Activated CD8-positive, alpha-beta memory T cell treated with anti-CD3 and anti-CD28 coated beads for 24 hours (primary cell): ENCODE results near the gene GOLGA6L25.
"Not testable (repeated sequence)": the region's sequence is repeated elsewhere in the genome, so short reads cannot be mapped to it uniquely, and the experiment has no call there.

Source experiments
- DNase-seq: peaks from one replicate; pipeline ENCODE4 v3.0.0-alpha.2; 2020

Gene GOLGA6L25, protein sequence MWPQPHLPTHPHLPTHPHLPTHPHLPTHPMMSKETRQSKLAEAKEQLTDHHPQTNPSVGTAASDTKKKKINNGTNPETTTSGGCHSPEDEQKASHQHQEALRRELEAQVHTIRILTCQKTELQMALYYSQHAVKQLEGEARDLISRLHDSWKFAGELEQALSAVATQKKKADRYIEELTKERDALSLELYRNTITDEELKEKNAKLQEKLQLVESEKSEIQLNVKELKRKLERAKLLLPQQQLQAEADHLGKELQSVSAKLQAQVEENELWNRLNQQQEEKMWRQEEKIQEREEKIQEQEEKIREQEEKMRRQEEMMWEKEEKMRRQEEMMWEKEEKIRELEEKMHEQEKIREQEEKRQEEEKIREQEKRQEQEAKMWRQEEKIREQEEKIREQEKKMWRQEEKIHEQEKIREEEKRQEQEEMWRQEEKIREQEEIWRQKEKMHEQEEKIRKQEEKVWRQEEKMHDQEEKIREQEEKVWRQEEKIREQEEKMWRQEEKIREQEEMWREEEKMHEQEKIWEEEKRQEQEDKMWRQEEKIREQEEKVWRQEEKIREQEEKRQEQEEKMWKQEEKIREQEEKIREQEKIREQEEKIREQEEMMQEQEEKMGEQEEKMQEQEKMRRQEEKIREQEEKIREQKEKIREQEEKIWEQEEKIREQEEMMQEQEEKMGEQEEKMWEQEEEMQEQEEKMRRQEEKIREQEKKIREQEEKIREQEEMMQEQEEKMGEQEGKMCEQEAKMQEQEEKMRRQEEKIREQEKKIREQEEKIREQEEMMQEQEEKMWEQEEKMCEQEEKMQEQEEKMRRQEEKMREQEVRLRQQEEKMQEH

GRCh38 chr15:28553268-28553667 is at the start of gene GOLGA6L25:
Gene GOLGA6L25 (plus strand): TSS chr15:28553568. CDS start chr15:28553629, 61 bp downstream.
- not testable (repeated sequence) for DNase-seq

DNA sequence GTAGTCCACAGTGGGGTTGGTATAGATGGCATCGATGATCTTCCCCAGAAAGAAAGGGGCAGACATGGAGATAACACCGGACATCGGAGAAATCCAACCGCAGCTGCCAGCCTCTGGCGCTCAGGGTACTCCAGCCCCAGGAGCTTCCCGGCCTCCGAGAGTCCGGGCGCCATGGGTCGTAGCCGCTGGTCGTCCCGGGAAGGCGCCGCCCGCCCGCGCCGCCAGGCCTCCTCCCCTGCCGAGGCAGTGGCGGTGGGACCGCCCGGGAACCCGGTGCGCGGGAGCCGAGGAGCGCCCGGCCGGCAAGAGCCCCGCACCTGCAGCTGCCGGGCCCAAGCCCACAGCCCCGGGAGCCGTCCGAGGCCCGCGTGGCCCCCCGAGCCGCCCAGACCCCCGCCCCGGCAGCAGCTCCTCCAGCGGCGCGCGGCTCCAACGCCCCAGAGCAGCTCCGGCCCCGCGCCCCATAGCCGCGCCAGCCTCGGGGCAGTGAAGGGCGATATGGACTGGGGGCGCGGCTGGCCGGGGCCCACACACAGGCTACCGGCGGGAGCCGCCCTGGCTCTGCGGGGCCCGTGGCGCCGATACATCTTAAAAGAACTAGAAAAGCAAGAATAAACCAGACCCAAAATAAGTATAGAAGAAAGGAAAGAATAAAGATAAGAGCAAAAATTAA is 45.0 kb upstream of the GOLGA6L25 start:
- not testable (repeated sequence) for DNase-seq

DNA sequence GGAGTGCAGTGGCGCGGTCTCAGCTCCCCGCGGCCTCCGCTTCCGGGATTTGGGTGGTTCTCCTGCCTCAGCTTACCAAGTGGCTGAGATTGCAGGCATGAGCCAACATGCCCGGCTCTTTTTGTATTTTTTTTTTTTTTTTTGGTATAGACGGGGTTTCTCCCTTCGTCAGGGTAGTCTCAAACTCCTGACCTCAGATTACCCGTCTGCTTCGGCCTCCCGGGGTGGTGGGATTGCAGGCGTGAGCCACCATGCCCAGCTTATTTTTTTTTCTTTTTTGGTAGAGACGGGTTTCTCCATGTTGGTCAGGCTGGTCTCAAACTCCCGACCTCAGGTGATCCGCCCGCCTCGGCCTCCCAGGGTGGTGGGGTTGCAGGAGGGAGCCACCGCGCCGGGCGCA is 39.2 kb upstream of the GOLGA6L25 start:
- not testable (repeated sequence) for DNase-seq

- DNase-seq: not testable (repeated sequence)
Observed at GRCh38 chr15:28515208-28515607, 38.2 kb upstream of the GOLGA6L25 start.

GRCh38 chr15:28532954-28533353 is 20.4 kb upstream of the GOLGA6L25 start, which contains the start of gene GOLGA8G:
Gene GOLGA8G (minus strand): TSS chr15:28532971. CDS start chr15:28532909, 62 bp downstream.
- DNase-seq: not testable (repeated sequence)

DNA sequence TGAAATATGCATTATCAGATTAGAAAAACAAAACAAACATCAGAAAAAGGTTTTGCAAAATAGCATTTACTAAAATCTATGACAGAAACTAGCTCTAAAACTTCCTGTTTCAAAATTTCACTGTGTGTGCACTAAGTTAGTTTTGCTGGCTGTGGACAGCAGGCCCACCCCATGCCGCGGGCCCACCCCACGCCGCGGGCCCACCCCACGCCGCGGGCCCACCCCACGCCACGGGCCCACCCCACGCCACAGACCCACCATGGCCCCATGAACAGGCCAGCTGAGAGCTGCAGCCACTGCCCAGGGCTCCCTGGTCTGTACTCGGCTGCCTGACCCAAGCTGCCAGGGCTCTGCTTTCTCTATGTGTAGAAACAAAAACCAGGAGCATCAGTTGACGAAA is 20.0 kb downstream of the GOLGA6L25 start:
- not testable (repeated sequence) for DNase-seq

DNA sequence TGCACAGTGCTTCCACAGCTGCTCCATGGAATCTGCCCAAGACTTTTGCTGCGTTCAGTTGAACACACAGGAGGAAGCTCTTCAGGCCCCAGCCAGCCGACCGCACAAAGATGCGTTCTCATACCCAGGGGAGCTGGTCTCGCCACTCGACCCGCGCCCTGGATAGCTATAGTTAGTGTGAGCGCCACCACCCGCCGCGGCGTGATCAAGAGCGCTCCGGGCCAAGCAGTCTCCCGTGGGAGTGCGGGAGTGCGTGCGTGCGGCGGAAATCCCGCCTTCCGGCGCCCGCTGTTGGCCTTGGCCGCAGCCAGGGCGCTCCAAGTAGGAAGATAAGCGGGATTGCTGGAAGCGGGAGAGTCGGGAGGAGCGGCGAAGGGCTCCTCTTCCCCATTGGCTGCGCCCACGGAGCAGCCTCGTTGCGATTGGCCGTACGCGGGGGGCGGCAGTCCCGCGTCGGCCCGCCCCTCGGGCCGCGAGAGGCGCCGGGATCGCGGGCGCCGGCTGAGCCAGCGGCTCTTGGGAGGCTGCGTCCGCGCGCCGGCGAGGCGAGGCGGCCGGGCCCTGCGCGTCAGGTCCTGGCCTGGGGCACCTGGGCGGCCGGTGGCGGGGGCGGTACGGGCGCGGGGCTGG is 35.7 kb downstream of the GOLGA6L25 start:
- not testable (repeated sequence) for DNase-seq

GRCh38 chr15:28589769-28590168 is 36.4 kb downstream of the GOLGA6L25 start:
- peak; percentile 60 for DNase-seq

GRCh38 chr15:28592395-28592794 is 39.0 kb downstream of the GOLGA6L25 start:
- not testable (repeated sequence) for DNase-seq

DNA sequence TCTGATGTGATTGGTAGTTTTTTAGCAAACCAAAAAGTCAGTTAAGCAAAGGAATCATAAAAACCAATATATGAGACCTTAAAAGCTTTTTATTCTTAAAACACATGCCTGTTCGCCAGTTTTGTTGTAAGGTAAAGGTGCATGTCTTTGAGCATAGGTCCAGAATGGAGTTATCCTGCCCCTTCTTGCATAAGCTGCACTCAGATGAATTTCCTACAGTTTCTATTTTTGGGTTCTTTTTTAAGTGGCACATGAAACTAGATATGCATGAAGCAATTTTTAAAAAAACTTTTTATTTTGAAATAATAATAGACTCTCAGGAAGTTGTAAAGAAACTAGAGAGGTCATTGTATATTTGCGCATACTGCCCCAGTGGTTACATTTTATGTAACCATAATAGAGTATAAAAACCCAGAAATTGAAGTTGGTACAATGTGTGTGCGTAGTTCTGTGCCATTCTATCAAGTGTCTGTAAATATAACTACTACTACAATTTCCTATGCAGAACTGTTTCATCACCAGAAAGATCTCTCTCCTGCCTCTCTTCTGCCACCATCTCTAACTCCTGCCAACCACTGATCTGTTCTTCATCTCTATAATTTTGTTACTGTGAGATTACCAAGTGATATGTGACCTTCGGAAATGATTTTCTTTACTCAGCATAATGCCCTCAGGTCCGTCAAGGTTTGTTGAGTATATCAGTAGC is 40.2 kb downstream of the GOLGA6L25 start:
- not testable (repeated sequence) for DNase-seq

GRCh38 chr15:28597471-28597870 is 44.1 kb downstream of the GOLGA6L25 start:
- DNase-seq: not testable (repeated sequence)

DNA sequence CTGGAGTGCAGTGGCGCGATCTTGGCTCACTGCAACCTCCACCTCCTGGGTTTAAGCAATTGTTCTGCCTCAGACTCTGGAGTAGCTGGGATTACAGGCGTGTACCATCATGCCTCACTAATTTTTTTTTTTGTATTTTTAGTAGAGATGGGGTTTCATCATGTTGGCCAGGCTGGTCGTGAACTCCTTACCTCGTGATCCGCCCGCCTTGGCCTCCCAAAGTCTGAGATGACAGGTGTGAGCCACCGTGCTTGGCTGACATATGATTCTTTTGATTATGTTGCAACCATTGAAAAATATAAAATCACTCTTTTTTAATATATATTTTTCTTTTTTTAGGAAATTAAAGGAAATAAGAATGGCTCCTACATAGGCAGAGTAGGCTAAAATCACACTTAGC is 44.8 kb downstream of the GOLGA6L25 start:
- DNase-seq: not testable (repeated sequence)

DNA sequence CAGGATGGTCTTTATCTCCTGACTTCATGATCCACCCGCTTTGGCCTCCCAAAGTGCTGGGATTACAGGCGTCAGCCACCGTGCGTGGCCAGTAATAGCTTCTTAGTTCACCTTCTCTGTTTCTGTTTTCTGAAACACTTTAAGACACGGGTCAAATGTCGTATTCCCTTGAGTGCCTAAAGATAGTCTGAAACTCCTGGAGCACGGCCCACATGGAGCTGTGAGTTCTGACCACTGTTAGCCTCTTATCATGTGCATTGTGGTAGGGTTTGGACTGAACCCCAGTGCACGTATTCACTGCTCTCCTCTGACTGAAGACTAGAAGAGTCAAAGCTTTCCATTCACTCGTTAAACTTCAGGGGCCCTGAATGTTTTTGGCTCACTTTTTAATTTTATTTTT is 48.8 kb downstream of the GOLGA6L25 start:
- not testable (repeated sequence) for DNase-seq
